GM12874 (cell line): ENCODE data around the gene ACAP2.

Experiments used
- CTCF ChIP-seq: IDR thresholded peaks from 2 replicates; pipeline ENCODE4 v1.5.1; 2011; ENCODE audit warnings: low read depth, mild to moderate bottlenecking, control low read depth, low read length, moderate library complexity; ENCODE audit not compliant: insufficient read depth

Gene ACAP2

GRCh38 chr3:195240171-195240701 lies 202.6 kb downstream of the ACAP2 start:
- no peak for TF ChIP-seq CTCF

GRCh38 chr3:195239121-195239520 lies 203.7 kb downstream of the ACAP2 start:
- no peak for TF ChIP-seq CTCF

- no peak for TF ChIP-seq CTCF
Measured at GRCh38 chr3:195238586-195239118, 204.2 kb downstream of the ACAP2 start.

DNA sequence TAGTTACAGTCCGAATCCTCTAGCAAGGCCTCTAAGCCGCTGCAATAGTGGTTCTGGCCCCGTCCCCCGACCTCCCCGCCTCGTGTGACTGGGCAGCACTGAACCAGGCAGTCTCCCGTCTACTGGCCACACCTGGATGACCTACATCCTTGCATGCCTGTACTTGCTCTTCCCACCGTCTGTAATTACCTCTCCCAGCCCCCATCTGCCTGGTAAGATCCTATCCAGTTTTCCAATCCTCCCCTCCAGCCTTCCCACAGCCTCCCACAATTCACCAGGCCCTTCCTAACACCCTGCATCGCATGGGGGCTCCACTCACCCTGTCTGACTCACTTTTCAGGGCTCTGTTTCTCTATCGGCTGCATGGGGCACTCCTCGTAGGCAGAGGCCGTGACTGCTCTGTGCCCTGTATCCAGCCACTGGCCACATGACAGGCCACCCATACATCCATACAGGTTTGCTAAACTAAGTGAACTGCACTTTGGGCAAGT lies 204.7 kb downstream of the ACAP2 start:
- no peak for TF ChIP-seq CTCF

GRCh38 chr3:195236801-195237570 lies 205.8 kb downstream of the ACAP2 start:
- TF ChIP-seq CTCF: no peak

- no peak for TF ChIP-seq CTCF
Measured at GRCh38 chr3:195236076-195236798, 206.6 kb downstream of the ACAP2 start.

DNA sequence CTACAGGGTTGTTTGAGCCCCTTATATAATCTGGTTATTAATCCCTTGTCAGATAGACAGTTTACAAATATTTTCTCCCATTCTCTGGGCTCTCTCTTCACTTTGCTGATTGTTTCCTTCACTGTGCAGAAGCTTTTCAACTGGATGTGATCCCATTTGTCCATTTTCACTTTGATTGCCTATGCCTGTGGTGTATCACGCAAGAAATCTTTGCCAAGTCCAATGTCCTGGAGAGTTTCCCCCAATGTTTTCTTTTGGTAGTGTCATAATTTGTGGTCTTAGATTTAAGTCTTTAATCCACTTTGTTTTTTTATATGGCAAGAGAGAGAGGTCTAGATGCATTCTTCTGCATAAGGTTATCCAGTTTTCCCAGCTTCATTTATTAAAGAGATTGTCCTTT lies 212.6 kb downstream of the ACAP2 start:
- no peak for TF ChIP-seq CTCF
